Hematopoietic multipotent progenitor cell treated with erythropoietin and hydrocortisone succinate and interleukin-3 and kit ligand, for 15 days (in vitro differentiated cells): Measurements from ENCODE around the gene ARID5A.

Experiments used
- DNase-seq: peaks from one replicate; pipeline ENCODE4 v3.0.0-alpha.2; 2015; ENCODE audit warnings: low spot score

Gene ARID5A

DNA sequence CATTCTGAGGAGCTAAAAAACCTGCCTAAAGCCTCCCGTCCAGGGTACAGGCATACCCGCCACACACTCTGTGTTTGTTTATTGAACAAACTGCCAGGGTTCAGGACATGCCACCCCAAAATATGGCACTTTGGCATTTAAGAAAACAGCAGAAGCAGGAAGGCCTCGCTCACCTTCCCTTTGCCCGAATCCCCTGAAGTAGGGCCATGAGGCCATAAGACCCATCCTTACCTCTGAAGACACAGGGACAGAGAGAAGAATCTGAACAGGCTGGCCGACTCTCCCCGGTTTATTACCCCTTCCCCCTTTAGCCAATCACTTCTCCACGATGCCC is 29.7 kb upstream of the ARID5A start:
- no peak for DNase-seq

DNA sequence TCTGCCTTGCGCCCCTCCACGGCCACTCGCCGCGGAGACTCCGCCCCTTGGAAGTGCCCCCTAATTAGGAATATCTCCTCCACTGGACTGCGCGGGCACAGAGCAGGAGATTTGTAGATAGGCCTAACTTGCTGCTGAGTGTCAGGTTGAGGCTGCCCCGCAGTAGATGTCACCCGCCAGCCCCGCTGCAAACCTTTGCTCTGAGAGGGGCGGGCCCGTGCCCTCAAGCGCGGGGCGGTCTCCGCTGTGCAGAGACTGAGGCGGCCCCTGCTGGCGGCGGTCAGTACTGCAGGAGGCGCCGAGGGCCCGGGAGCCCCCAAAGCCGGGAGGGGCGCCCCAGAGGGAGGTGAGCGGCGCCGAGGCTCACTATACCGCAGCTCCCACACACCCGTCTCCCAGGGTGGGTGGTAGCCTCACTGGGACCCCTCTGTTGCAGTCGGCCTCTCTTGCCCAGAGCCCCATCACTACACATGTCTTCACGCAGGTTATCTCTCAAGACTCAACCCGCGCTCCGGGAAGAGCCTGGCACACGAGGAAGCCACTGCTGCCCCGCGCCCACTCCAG is 28.5 kb upstream of the ARID5A start:
- DNase-seq: peak; percentile 85

DNA sequence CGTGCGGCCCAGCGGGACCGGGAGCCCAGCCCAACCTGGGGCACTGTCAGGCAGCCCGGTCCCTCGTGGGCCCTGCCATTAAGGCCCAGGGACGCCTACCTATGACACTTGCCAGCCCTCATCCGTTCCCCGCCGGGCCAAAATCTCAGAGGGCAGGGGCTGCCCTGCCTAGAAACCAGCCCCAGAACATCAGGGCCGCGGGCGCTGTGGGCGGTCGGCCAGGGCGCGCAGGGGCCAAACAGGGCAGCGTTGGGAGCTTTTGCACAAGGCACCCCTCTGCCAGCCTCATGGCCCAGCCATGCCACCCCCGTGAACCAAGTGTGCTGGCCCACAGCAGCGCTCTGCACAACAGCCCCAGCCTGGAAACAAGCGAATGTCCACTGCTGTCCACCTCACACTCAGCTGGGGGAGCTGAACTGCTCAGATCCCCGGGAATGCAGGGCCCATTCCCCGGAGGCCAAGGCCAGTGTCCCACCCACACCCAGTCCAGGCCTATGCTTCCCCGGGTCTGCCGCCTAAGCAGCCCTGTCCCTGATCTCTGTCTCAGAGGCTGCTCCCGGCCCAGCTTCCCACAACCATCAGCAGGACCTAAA is 27.9 kb upstream of the ARID5A start:
- no peak for DNase-seq

DNA sequence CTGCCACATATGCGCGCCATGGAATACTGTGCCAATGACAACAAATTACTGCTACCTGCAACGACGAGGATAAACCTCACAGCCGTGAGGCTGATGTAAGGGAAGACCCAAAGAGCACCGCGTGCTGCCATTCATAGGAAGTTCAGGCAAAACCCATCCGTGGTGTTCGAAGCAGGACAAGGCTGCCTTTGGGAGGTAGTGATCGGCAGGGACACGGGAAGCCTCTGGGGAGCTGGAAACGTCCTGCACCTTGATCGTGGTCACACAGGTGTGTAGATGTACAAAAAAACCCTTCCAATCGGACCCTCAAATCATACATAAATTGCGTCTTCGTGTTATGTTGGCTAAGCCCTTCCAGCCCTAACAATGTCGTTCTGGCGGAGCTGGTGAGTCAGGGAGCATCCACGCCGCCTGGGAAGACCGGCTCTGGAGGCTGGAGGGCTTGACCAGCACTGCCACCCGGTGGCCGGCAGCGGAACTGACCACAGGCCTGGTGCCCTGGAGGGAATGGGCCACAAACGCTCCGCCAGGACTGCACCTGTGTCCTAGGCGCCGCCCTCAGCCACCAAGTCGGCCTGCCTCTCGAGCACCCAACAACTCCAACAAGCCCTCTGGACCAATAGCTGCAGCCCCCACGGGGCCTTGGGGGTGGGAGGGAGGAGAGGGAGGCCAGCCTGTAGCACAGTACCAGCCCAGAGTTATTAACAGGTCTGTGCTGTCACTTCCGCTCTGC is 27.3 kb upstream of the ARID5A start:
- peak; percentile 79 for DNase-seq

DNA sequence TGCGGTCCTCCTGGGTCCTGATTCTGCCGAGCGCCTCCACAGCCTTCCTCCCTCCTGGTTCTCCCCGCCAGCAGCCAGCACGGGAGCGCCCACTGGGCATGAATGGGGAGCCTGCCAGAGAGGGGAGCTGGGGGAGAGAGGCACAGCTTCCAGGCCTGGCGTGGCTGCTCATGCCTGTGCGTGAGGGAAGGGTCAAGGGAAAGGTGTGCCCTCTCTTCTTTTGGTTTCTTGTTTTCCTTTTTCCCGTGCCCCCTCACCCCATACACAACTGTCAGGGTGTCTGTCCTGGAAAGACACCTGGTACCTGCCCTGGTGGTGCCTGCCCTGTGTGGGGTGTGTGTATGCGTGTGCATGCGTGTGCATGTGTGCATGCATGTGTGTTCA is 26.7 kb upstream of the ARID5A start:
- no peak for DNase-seq

DNA sequence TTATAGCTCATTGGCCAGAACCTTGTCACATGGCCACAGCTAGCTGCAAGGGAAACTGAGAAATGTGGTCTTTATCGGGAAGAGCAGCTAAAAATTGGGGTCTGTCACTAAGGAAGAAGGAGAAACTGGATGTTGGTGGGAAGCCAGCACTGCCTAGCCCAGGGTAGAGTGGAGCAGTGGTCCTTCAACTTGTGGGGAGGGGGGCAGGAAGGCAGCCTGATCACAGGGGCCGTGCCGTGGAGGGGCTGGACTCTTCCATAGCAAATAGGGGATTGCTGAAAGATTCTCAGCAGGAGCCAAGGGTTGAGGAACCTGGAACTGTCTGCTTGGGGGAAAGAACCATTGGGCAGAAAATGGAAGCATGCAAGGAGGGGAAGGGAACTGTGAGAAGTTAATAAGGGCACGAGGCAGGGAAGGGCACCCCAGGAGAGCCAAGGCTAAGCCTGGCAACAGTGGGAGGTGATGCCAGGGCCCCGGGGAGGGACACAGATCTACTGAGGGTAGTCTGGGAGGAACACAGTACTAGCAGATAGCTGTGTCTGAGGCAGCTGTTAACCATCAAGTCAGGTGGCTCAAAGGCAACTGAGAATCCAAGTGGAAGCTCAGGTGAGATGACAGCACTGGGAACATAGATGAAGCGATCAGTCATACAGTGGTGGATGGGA is 25.5 kb upstream of the ARID5A start:
- DNase-seq: no peak

DNA sequence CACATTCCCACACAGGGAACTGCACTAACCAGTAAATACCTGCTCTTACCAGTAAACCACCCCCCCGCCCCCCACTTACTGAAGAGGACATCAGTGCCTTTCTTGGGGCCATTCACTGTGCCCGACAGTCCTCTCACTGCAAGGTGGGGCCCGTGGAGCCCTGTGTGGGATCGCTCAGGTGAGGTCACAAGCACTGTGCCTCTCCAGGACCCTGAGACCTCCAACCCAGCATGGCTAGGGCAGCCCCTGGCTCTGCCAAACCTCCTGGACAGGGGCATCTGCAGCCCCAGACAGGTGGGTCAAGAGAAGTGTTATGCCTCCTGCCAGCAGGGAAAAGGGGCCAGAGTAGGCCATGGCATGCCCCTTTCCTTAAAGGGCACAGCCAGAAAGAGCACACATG is 24.7 kb upstream of the ARID5A start:
- no peak for DNase-seq

DNA sequence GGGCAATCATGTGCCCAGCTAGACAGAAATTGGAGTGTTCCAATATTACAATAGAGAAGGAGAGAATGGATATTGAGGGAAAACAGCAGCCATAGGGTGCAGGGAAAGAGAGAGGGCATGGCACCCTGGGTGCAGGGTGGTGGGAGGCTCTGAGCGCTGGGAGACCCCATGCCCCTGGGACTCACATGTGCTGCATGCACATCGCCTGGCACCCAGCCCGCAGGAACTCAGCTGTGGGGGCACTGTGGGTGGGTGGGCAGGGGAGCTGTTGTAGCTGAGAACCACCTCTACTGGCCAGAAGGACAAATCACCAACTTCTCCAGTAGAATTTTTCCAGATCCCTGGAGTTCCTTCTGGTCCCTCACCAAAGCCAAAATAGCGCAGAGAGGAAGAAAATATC is 24.2 kb upstream of the ARID5A start:
- no peak for DNase-seq

DNA sequence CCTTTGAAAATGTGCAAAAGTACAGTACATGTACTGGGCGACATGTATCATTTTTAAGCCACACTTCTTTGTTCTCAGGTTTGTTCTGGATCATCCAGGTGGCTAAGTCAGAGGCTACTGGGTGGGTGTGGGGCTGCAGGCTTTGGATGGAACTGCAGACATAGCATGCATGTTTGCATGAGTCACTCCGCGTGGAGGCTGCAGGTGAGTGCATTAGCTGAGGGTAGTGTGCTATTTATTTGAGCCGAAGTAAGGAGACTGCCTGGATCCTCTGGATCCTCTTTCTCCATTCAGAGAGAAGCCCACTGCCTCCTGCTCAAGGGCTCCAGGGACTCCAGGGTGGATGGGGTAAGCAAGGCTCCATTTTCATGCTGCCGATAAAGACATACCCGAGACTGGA is 22.0 kb upstream of the ARID5A start:
- no peak for DNase-seq

DNA sequence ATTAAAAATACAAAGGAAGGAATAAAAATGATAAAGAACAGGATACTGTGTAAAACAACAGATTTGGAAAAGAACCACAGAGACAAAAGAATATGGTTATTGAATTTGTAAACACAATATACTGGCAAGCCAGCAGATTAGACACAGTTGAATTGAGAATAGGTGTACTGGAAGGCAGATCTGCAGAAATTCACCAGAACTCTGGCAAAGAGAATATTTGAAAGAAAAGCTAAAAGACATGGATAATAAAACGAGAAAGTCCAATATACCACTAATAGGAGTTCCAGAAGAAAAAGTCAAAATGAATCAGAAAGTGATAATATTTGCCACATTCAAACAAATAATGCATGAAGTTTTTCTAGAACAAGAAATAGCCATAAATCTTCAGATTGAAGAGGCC is 19.5 kb upstream of the ARID5A start:
- DNase-seq: no peak

DNA sequence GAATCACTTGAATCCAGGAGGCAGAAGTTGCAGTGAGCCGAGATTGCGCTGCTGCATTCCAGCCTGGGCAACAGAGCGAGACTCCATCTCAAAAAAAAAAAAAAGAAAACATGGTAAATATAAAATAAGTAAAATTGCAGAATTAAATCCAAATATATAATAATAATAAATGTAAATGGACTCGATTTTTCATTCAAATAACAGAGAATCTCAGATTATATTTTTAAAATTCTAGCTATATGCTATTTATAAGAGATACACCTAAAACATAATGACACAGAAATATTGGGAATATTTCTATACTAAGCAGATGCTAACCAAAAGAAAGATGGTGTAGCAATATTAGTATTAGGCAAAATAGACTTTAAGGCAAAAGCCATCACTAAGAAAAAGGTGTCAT is 16.3 kb upstream of the ARID5A start:
- no peak for DNase-seq

DNA sequence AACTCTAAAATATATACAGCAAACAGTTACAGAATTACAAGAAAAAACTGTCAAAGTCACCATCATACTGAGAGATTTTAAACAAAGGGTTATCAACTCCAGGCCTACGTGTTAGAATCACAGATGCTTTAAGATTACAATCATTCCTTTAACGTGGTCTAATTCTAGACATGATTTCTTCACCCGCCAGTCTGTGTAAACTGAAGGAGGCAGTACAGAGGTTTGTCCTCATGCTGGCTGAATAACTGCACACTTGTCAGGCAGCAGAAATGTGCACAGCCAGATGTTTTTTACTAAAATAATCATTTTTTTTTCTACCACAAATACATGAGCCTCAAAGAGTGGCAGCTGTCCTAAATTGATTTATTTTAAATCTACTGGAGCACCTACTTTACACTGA is 15.9 kb upstream of the ARID5A start:
- DNase-seq: no peak

DNA sequence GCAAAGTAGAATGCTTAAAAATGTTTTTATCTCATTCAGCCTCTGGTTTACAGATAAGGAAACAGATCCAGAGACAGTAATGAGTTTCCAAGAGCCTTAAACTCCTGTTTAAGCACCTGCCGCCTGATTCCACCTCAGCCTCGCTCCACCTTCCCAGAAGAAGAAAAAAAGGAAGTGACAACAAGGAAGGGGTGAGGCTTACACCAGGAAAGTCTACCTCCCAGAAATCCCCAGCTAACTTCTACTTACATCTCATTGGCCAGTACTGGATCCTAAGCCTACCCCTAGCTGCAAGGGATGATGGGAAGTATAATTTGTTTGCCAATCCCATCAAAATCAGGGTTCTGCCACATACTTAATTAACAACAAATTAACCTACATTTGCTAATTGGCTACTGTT is 15.3 kb upstream of the ARID5A start:
- DNase-seq: no peak

DNA sequence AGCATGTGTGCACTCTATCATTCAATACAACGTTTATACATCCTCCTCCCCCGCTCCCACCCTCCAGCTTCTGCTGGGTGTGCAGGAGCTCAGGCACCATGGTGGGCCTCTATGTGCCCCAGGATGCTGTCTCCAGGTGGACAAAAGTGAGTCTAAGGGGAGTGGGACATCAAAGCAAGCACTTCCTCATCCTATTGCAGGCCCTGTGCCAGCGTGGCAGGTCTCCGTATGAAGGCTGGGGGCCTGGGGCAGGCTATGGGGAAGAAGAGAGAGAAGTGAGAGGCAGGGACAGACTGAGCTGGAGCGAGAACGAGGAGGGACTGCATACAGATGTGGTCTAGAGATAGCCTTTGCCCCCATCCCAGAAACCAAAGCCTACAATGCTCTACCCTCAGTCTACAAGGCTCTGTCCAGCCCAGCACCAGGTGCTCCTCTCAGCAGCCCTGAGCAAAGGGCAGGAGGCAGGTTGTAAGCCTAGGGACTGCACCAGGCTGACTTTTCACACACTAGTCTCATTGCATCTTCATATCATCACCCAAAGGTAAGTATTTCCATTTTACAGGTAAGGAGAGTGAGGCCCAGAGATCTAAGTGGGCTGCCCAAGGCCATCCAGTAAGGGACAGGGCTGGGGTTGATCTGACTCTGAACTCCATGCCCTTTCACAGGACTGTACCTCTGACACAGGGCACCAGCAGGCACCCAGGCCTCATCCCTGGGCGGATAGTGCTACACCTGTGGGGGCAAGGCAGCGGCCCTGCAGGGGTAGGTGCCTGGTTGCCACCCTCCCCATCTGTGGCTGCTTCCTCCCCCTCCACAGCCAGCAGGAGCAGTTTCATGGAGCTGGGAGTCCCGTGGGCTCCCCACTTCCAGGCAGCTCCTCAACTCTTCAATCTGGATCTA is 14.0 kb upstream of the ARID5A start:
- no peak for DNase-seq

DNA sequence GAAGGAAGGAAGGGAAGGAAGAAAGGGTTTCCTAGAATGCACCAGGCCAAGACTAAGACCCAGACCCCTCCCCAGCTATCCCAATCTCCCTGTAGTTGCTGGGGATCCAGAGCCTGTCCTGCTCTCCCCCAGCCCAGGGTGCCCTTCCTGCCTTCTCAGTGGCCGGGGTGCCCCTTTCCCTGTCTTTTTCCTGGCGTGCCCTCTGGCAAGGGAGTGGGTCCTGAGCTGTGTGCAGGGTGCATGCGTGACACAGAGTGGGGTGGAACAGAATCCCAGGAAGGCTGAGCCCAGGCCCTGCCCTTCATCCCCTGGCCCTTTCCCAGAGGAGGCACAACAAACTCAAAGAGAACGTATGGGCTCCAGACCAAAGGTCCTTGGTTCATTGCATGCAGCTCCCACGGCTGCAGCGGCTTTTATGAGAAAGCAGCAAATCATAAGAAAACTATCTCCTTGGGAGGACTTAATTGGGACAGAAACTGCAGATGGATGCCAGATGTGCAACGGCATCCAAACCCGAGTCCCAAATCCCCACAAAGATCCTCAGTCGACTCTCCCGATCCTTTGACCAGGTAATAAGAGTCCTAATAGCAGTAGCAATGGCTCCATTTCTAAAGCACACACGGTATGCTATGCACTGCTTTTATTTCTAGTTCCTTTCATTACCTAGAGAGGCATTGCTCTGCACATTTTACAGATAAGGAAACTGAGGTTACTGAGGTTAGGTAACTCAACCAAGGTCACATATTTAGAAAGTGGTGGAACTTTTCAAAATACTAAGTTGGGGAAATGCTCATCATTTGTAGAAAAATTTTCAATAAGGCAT is 12.7 kb upstream of the ARID5A start:
- DNase-seq: no peak

DNA sequence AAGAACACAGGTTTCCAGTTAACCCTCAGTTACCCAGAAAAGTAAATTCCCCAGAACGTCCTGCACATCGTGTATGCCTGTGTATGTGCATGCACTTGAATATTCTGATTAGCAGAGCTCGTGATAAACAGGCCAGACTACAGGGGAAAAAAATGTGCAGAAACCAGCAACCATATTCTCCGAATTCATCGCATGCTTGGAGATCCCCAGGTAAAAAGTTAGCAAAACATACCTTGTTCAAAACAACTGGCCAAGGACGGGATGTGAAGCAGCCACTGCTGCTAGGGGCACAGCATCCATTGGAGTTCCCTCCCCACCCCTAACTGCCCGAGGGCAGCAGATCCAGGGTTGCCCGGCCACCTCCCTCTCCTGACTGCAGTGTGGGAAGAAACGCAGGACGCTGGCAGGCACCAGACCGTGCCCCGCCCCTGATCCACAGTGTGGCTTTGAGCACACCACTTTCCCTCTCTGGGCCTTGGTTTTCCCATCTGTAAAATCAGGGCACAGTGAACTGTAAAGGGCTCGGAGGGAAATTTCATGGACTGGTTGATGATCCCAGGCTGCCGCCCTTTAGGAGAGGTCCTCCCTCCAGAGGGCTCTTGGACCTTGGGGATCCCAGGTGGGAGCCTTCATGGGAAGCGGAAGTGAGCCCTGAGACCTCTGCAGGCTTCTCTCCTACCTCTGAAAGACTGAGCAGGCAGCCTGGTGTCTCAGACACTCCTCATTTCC is 11.9 kb upstream of the ARID5A start:
- no peak for DNase-seq

DNA sequence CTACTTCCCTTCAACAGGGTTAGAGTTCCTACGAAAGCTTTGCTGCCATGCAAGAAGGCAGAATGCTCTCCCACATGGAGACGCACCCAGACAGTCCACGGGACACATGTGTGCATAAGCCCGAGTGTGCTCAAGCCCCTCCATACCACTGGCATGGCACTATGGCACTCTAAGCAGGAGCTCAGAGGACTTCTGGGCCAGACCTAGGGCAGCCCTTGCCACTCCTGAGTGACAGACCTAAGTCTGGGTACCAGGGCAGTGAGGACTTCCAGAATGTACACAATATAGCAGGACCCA is 11.4 kb upstream of the ARID5A start:
- no peak for DNase-seq

DNA sequence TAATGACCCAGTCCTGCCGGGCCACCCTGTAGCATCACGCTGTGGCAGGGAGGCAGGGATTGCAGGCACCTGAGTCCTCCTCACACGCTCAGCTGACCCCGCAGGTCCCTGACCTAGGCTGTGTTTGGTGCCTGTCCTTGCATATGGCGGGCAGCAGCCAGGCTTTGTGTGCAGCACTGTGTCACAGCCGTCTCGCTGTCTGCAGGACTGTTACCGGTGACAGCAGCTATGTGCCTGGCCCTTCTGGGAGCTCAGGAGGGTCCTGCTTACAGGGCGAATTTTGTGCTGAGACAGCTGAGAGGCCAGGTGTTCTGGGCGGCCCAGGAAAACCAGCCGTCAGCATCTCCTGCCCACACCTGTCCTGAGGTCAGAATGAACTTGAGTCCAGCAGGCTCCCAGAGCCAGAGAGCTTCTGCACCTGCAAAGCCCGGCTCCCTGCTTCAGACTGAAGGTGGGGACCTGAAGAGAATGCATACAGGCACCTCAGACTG is 10.4 kb upstream of the ARID5A start:
- DNase-seq: no peak

DNA sequence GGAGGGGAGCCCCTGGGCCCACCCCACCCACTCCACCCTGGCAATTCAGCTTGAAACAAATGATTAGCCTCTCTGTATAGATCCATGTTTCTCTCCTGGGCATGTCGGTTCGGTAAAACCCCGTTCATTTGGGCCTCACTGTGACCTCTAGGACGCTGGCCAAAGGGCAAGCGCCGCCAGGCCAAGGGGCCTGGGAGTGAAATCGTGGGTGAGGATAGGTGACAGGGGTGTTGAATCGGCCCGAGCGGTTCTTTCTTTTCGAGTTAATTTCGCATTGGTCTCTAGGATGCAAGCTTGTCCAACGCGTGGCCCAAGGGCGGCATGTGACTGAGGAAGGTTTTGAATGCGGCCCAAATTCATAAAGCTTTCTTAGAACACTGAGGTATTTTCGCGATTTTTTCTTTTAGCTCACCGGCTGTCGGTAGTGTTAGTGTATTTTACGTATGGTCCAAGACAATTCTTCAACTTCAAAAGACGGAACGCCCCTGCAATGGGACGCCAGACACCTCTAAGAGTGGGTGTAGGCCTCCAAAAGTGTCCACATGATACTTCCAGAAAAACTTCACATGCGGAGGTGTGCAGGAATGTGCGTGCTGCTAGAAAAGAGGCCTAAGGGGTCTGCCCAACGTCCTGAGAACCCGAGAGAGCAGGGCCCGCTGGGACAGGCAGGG is 9.8 kb upstream of the ARID5A start:
- no peak for DNase-seq

DNA sequence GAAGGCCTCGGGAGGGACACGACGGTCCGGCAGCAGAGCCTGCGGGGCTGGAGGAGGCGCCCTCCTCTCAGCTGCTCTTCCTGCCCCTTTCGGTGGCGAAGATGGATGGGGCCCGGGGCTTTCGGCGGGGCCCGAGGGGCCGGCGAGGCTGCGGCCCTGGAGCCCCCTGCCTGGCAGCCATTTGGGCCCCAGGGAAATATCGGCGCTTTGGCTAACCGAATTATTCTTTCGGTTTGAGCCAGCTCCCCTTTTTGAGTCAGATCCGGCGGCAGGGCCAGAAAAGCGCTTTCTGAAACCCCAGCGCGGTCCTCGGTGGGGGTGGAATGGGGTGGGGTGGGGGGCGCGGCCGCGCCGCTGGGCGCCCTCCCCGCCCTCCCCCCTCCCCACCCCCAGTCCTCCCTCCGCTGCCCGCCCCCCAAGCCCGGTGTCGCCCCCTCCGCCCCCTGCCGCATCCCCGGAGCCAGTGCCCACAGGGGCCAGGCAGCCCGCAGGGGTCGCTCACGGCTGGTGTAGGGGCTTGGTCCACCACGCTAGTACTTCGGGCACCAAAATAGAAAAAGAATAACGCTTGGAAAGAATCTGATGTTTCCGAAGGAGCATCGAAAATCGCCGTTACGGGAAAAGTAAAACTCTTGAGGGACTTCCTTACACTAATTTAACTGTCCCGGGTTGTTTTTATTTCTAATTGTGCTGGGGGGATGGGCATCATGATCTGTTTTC is 9.1 kb upstream of the ARID5A start:
- no peak for DNase-seq
